ENCODE results near the gene VASH1.

Gene VASH1

DNA sequence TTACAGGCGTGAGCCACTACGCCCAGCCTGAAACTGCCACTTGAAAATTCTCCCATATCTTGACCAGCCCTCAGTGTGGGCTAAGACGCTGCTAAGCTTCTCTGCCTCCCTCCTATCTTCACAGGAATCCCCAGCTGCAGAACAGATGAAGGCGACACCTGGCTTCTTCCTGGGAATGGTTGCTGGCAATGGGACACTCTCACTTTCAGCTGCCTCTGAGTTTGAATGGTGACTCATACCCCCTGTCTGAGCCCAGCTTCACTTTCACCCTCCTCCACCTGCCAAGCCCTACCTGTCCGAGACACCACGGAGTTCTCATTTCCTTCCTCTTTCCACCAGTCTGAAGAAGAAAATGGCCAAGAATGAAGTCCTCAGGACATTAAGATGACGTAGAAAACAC is 18.3 kb upstream of the VASH1 start:
- peak in 1 of 2 experiments; percentile 16 for DNase-seq

DNA sequence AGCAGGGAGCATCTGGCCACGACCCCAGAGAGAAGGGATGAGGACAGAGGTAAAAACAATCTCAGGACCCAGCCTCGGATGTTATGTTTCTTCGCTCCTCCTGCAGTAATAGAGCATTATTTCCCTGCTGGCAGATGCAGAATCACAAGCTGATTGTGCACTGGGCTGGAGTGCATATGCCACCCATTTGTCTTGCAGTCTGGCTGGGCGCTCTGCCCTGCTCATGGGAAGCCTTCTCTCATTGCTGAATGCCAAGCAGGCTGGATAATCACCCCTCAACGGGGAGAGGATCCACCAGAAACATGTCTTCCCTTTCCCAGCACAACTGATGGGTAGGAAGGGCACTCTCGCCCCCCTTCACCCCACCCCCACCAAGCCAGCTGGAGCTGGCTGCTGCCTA is 8.5 kb upstream of the VASH1 start:
- DNase-seq = no peak

DNA sequence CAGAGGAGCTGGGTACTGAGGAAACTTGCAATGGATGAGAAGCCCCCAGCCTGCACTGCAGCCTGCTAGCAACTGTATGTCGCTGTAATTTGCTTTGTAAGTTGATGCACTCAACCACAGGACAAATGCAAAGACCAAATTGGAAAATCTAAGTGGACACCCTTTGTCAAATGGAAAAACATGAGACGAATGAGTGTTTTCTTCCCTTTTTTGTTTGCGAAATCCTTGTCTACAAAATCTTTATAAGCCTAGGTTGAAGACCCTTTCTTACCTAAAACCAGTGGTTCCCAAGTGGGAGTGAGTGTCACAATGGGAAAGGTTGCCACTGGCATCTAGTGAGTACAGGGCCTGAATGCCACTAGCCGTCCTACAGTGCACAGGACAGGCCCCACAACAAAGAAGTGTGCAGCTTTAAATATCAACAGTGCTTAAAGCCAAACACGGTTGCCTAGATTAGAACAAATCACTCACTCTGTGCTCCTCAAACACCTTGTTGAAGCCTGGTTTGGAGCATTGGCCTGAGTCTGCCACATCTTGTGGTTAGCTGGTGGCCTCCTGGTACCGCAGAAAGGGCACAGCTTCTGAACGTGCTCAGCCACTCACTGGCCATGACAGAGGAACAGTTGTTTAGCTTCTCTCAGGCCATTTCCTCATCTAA is 7.6 kb upstream of the VASH1 start:
- no peak for DNase-seq

DNA sequence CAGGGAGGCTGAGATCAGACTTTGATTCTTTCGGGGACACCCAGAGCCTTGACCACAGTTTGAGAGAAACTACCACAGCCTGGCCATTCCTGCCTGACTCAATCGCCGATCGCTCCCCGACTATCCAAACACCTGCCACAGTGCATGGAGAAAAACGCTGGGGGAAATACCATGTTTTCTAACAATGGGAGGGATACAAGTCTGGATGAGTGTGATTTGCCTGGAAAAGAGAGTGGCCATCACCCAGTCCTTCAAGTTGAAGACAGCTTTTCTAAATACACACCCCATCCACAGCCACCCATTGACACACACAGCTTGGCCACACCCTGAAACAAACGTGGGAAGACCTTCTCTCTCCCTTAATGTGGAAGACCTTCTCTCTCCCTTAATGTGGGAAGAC is 6.7 kb upstream of the VASH1 start:
- DNase-seq = no peak

DNA sequence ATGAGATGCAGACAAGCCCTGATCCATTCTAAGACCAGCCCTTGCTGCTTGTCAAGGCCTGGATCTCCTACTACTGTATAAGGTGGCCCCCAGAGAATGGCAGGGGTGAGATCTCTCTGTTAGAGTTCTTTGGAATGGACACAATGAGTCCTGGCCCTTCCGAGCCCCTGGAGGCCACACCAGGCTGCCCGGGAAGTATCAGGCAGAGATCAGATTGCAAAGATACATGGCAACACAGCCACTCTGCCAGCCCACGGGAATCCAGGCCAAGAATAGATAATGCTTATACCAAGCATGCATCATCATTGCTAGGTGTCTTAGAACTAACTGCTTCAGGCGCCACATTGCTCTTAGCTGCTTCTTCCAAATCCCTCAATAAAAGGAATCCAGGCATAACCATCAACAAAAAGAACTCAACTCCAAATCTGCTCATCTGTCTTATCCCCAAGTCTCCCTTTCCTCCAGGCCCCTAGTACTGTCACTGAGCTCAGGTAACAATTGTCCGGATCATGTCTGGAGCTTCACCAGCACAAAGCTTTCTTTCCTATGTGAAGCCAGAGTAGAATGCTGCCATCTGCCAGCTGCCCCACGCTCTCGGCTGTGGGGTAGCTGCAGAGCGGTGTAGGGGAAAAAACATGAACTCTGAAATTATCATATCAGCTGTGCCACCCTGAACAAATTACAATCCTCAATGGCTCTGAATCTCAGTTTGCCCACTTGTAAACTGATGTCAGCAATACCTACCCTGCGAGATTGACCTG is 5.5 kb upstream of the VASH1 start:
- no peak for DNase-seq

DNA sequence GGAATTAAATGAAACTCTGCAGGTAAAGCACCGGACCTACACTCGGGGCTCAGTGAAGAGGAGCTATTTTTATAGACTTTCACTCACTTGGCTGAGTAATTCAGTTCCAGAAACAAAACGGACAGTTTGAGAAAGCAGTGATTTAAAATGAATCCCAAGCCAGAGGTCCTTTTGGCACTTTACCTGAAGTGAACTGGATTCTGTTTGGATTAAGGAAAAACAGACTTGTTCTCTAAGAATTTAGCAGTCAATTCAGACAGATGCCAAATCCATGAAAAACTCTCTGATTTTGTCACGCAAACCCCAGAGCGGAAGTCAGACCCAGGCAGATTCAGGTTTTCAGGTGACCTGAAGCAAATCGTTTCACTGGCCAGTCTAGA is 4.9 kb upstream of the VASH1 start:
- no peak for DNase-seq

DNA sequence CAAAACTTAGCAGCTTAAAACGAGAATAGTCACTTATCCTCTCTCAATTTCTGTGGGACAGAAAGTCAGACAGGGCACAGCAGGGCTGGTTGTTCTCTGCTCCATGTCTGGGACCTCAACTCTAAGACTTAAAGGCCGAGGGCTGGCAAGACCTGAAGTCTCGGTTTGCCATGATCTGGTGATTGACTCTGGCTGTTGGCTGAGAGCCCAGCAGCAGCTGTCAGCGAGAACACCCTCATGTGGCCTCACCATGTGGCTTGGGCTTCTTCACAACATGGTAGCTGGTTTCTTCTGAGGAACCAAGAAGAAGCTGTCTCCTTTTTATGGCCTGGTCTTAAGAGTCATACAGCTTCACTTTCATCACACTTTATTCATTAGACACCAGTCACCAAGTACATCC is 1.7 kb upstream of the VASH1 start:
- DNase-seq = no peak

DNA sequence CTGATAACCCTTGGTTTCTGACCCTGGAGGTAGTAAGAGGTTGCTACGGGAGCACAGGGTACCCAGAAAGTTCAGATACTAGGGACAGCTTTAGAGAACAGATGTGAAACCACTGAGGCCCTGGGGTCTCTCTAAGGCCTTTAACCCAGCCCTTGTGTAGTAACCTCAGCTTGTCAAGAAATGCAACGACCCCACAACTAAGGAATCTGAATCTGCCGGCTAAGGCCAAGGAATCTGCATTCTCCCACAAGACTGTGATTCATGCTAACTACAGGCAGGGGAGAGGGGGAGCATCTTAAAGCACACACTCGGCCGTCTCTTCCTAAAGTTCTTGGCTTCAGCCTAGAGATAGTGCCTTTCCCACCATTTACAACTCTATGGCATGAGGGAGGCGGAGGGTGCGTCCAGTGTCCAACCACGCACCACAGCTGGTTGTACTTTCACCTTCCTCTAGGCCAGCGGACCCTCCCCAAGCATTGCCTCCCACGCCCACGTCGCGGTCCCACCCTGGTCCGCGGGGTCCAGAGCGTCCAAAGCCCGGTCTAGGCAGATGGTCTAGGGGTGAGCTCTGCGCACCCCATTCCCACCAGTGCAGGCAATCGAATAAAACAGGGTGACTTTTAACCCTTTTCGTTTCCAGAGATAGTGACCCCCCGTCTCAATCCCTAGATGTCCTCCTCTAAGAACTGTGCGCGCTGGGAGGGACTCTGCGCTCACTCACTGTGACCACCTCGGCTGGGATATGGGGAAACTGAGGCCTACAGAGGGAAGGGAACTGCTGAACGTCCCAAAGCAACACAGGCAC is 735 bp upstream of the VASH1 start:
- no peak for DNase-seq

DNA sequence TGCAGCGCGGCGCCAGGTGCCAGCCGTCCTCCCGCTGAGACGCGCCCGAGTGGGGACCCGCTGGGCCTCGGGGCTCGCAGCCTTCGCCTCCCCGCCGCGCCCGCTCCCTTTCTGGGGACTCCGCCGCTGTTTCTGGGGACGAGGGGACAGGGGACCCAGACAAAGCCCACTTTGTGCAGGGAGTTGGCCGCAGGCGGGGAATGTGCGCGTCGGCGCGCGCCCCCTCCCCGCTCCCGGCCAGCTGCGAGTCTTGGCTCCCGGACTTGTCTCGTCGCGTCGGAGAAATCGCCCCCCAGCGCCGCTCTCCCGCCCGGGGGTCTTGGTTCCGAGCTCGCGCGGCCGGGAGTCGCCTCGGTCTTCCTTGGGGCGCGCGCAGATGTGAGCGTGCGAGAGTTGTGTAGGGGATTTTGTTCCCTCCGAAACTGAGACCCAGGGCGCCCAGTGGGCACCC is 717 bp downstream of the VASH1 start:
- DNase-seq = no peak

DNA sequence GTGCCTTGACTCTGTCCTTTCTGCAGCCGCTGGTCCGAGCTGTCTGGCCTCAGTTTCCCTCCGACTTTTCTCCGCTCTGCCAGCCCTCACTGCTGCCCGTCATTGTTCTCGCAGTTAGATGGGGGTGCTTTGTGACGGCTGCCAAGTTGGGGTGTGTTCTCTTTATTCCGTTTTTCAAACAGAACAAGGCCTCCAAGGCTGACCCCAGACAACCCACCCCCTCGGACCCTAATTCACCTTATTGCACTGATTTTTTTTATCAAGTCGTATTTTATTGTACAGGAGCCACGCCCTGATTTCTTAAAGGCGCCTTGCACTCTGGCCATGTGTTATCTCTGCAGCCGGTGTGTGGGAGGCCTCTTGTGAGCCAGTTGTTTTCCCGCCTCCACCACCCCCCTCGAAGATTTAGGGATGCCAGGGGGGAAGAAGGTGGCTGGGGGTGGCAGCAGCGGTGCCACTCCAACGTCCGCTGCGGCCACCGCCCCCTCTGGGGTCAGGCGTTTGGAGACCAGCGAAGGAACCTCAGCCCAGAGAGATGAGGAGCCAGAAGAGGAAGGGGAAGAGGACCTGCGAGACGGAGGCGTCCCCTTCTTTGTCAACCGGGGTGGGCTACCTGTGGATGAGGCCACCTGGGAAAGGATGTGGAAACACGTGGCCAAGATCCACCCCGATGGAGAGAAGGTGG is 1.3 kb downstream of the VASH1 start:
- DNase-seq = no peak

DNA sequence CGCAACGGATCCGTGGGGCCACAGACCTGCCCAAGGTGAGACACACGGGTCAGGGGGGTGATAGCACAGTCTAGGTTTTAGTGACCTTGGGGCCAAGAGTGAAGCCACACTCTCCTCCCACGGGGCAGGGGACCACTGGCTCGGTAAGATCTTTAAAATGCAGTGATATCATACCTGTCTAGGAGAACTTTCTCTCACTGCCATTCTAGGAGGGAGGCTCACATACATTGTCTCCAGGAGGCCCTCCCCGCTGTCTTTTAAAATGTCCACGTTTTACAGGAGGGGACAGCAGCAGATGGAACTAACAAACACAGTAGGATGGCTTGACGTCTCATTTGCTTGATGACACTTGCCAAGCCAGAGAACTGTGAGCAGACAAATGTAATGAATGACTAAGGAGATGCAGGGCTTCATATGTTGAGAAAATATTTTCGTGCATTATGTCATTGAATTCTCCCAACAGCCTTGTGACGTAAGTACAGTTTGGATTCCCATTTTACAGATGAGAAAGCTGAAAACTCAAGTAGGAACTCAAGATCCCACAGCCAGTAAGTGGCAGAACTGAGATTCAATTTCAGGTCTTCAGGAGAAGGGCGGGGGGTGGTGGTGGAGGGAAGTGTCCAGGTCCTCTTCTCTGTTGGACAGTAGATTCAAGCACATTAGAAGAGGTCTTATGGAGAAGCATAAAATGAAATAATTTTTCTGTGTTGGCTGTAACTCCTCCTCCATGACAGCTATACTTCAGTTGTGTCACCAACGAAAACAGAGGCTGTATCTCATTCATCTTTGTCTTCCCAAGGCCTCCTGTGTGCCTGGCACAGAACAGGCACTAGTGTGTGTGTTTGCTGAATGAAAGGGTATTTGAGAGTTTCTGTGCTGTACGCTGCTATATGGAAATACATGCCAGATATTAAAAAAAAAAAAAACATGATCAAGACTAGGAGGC is 2.1 kb downstream of the VASH1 start:
- no peak for DNase-seq

DNA sequence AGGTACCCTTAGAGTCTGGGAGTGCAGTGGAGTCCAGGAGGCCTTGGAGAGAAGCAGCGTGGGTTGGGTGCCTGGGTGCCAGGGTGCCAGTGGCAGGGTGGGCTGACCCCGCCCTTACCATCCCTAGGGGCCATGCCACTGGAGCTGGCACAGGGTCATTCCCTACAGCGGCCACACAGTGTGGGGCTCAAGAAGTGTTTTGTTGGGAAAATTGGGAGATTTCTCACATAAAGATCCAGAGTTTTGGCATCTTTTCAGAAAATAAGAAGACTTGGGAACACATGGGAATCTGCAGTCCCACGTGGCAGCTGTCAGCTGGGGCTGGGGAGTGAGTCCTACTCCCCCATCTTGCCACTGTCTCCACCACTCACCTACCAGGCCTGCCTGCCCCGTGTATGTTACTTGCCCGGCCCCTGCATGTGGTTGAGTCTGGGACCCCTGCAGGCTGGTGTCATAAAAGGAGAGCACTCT is 4.2 kb downstream of the VASH1 start:
- no peak for DNase-seq

DNA sequence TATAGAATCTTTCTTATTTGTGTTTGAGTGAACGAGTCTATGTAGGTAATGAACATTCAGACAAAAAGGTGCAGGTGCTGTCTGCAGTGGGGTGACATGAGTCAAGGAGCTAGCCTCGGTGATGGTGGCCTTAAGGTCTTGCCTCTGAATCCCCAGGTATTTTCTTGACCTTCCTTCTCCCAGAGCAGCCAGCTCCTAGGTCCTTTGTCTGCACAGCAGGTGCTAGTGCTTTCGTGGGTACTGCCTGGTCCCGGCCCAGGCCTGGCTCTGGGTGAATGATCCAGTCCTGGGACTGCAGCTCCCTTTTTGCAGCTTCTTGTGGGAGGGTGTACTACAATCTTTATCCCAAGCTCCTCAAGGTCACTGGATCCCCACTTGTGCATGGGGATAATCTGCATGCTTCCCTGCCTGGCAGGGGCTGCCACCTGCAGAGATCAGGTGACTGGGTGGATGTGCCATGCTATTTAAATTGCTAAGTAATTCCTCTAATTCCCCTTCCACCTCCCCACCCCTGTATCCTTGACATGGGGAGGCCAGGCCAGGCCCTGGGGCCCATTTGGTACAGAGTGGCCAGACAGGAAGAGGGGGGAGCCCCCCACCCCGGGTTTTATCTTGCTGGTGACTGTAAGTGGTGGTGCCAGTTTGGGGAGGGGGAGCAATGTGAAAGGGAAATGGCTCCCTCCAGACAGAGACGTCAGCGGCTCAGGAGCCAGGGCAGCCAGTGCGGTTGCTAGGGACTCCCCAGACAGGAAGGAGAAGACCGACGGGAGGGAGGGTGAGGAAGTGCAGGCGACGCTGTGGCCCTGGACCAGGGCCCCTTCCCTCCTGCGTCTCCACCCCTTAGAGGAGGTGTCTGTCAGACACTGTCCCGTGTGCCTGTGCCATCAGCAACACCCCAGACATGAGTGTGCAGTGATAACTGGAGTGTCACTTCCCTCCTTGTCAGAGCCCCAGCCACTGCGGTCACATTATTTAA is 6.7 kb downstream of the VASH1 start:
- peak in 1 of 2 experiments; percentile 10 for DNase-seq

DNA sequence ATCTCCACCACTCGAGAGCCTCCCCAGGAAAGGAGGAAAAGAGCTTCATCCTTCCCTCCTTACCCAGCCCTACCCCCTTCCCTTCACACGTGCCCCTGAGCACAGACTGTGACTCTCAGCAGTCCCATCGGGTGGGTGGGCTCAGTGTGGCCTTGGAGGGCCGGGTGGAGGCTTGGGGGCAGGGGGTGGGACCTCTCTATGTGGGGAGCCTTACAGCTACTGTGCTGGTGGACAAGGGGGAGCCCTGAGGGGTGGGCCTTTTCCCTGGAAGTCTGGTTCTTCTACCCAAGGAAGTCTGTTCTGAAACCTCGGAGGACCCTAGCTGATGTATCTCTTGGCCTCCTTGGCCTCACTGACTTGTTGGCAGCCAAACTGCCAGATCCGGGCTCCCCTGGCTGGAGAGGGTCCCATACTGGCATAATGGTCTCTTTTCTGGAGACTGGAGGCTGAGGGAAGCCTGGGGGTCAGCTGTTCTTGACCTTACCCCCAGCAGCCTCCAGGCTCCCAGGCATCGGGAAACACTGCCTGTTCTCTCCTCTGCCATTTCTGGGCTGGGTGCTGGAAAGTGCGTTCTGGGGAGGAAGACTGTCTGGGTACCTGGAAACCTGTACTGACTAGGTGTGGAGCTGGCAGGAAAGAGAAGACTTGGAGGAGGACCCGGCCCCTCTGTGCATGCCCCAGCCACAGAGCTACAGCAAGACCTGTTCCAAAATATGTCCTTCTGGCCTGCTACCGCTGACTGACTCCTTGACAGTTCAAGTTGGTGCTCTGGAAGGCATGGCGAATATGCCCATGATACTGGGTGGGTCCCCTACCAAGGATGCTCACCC is 7.6 kb downstream of the VASH1 start:
- no peak for DNase-seq

DNA sequence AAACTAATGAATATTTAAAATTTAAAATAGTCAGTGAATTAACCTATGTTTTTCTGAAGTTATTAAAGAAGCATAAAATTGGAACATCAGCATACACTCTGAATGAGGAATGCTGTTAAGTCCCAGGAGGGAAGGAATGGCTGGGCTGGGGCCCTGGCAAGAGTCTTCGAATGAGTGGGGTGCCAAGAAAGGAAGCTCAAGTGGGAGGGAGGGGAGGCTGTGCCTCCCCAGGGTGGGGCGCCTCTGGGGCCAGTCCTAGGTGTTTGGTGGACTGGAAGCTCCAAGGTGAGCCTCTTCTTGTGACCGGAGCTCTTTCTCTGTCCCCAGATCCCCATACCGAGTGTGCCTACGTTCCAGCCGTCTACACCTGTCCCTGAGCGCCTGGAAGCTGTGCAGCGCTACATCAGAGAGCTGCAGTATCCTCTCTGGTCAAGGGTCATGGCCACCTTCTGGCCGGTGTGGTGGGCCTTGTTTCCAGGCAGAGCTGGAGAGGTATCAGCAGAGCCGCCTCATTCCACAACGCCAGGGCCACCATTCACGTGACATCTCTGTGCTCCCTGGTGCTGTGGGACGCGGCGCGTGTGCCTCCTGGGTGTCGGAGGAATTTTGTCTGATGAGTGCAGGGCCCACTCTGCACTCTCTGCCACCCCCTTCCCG is 8.5 kb downstream of the VASH1 start:
- DNase-seq = no peak

DNA sequence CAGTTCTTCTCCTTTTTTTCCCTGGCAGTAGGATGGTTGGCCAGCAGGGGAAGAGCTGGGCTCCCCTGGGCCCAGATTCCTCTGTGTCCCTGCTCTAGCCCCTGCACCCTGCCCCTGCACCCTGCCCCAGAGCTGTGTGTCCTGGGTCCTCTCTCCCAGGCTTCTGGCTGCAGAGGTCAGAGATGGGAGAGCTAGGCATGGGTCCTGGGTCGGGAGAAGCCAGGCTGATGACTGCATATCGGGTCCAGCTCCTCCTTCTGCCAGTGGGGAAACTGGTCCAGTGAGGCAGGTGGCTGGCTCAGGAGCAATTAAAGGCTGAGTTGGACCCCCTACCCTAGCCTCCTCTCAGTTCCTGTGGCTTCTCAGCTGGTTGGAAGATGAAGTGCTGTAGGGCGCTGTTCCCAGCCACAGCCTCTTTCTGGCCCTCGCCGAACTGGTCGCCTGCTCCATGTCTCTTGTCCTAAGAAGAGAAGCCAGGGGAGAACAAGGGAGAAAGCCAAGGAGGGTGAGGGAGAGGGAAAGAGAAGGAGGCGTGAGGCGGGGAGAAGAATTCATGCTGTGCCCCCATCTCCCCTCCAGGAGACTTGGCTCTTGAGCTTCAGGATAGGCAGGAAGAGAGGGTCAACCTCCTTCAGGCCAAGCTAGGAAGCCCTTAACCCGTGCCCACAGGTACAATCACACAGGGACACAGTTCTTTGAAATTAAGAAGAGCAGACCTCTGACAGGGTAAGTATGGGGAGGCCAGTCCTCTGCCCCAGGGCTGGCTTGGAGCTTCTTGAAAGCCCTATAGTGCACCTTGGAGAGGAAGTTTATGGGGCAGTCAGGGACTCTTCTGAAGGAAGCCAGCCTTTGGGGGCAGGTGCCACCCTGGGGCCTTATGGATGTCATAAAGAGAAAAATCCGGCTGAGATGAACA is 9.5 kb downstream of the VASH1 start:
- DNase-seq = no peak

DNA sequence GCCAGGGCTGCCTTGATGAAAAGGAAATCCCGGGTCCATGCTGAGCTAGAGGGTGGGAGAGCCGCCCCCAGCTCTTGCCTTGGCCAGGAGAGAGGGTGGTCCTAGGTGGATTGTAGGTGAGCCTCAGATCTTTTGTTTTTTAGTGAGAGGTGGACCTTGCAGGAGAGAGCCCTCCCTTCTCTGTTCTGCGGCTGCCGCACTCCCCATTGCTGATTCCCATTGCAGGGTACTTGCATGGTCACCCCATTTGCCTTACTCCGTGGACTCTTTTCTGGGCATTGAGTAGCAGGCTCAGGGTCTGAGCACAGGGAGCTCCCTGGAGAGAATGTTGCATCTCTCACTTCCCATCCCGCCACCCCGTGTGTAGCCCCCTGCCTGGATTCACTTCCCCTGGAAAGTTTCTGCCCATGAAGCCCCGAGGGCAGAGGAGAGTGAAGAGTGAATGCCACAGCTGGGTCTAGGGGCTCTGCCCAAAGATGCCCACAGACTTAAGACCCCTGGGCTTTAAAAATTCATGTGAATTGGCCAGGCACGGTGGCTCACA is 10.2 kb downstream of the VASH1 start:
- no peak for DNase-seq
